Amniotic epithelial cell (primary cell): ENCODE results near the gene WBP2NL.
A peak's percentile ranks its signal among the peaks of the same experiment; 100 is the strongest.

Experiments
- DNase-seq: peaks from one replicate; pipeline ENCODE4 v3.0.0-alpha.2; 2010; ENCODE audit warnings: low read depth

Gene WBP2NL

DNA sequence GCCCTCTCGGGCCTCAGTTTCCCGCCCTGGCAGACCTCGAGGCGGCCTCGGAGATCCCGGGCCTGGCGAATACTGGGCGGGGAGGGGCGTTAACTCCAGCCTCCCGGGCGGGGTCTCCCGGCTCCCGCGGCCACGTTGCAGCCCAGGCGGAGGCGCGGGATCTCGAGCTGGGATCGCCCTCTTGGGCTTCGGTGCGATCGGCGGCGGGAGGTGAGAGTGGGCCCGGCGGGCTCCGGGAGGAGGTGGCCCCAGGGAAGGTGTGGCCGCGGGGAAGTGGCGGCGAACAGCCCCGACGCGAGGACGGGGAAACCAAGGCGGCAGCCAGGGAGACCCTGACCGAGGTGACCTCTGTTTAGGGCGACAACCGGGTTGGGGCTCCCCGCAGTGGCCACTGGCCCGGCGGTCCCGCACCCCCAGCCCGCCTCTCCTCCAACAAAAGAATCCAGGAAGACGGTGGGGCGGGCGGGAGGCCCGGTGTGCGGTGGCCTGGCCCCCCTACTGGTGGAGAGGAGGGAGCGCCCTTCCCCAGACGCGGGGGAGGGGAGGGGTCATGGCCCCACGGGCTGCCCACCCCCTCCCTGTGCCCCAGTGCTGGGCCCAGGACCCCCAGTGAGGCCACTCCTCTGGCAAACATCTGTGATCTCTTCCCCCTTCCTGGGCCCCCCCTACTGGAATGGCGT is 75.7 kb downstream of the WBP2NL start, which contains the start of gene PHETA2:
Gene PHETA2 (plus strand): TSS at position 117 of the 680 bp plus-strand sequence. CDS start 3,046 bp downstream, outside the sequence.
- peak; percentile 39 for DNase-seq

DNA sequence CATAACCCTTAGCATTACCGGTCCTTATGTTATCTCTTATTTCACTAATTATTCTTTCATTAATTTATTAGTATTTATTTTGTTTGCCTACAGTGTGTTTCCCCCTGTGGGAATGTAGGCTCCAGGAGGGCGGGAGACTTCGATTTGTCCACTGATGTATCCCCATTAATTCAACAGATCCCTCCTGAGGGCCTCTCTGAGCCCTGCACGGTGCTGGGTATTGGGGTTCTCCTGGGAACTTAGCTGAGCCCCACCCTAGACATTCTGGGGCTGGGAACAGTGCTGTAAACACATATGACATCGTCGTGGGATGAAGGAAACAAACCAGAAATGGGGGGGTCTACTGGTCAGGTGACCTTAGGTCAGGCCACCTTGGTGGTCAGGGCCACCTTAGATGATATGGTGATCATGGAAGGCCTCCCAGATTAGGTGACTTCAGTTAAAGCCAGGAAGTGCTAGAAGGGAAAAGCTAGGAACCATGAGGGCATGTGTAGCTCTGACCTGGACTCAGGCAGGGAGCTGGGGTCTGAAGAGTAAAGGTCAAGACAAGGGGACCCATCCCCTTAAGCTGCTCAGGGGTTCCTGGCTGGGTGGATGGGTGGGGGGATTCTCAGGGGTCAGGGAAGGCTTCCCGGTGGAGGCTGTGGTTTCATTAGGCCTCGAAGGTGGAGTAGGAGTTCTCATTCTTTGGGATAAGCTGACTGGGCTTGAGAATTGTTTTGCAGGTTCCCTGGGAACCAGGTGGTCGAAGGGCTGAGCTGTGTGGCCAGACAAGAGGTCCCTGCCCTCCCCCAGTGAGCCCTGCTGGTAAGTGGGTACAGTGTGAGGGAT is 76.5 kb downstream of the WBP2NL start:
- no peak for DNase-seq

DNA sequence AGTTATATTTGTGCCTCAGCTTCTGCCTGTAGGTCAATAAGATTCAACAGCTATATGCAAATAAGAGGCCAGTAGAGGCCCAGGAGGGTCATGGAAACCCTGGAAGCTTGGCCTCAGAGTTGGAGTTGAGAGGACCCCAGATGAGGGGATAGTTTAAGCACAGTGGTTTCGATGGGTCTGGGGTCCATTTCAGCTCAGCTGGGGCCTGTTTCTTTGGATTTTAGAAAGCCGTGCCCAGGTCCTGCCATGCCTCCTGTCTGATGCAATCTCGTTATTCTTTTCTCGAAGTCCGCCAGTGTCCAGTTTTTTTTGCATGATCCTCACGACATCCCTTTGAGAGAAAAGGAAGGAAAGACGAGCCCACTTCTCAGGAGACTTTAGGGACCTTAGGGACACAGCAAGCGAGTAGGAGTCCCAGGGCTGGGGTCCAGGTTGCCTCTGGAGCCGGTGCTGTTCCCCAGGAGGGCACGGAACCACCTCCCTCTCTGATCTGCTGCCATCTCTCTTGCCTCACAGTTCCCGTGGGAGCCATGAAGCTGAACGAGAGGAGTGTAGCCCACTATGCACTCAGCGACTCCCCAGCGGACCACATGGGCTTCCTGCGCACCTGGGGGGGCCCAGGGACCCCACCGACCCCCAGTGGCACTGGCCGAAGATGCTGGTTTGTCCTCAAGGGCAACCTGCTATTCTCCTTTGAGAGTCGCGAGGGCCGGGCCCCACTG is 78.3 kb downstream of the WBP2NL start:
- DNase-seq: no peak

DNA sequence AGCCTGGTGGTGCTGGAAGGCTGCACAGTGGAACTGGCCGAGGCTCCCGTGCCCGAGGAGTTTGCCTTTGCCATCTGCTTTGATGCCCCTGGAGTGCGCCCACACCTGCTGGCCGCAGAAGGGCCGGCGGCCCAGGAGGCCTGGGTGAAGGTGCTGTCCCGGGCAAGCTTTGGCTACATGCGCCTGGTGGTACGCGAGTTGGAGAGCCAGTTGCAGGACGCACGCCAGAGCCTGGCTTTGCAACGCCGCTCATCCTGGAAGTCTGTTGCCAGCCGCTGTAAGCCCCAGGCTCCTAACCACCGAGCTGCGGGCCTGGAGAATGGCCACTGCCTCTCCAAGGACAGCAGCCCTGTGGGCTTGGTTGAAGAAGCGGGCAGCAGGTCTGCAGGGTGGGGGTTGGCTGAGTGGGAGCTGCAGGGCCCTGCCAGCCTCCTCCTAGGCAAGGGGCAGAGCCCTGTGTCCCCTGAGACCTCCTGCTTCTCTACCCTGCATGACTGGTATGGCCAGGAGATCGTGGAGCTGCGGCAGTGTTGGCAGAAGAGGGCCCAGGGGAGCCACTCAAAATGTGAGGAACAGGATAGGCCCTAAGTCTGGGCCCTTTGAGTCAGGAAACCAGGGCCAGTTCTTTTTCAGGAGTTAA is 79.0 kb downstream of the WBP2NL start:
- DNase-seq: no peak
